Measurements from ENCODE around the gene TTLL11. TPM values are rescaled to one million over a fixed set of nuclear protein-coding genes. Genes with fewer than 3 reads are reported as not detected.
A peak's percentile ranks its signal among the peaks of the same experiment; 100 is the strongest.

The TTLL11 gene
- total and polyA plus RNA-seq, 3 experiments from 2014 or later: 4.0 to 6.2 (median 4.5) TPM

DNA sequence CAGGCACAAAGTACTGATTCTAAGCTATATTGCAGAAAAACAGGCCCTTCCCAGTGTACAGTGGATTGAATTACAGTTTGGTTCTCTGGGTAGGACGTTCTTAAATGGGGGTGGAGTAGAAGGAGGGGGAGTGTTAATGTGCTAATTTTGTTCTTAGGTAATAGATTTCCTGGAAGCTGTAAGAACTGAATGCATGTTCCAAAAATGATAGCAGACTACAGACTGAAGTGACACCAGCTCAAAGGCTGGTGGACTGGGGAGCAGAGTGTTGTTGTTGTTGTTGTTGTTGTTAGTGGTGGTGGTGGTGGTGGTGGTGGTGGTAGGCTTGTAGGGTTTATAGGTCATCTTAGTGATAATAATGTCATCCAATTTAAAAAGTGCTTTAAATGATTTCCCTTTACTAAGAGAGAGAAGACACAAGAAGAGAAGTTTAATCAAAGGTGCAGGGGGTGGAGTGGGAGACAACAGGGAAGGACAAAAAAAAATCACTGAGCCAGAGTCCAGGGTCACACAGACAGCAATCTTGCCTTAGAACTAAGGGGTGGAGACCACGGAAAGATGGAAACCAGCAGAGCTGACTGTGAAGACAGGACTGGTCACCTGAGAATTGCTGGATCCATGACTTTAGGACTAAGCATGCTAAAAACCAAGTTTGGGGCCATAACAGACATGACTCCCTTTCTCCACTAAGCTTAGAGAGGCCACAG is 27.0 kb downstream of the TTLL11 start:
- CTCF ChIA-PET: no interaction called here

DNA sequence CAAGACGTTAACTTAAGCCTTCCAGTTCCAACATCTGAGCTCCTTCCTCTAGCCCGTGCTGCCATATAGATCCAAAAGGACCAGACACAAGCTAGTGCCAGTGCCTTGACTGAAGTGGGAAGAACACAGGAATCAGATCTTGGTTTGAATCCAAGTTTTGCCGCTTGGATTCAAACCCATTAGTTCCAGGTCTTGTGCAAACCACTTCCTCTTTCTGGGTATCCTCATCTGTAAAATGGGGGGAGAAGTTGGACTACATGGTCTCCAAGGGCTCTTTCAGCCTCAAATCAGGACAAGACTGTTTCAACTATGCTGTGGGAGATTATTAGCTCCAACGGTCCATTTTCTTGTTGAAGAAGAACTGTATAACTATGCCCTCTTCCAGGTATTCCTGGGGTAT is 32.6 kb downstream of the TTLL11 start:
- Histone ChIP-seq H3K36me3 (ENCODE audit: insufficient read depth, low read length) (no peaks in the 10 kb centered on the region), H3K9me3 (ENCODE audit: low read length) (no peaks in the 10 kb centered on the region), H3K4me3 (ENCODE audit: low read length) (no peak overlapping the region), H3K27me3 (ENCODE audit: insufficient read depth, low read length, poor library complexity, severe bottlenecking) (no peaks in the 10 kb centered on the region), H3K27ac (ENCODE audit: low read depth, low read length) (no peak overlapping the region), H3K4me1 (ENCODE audit: insufficient read depth, low read length) (no peaks in the 10 kb centered on the region)
- ChIA-PET CTCF (no interaction called here), POLR2A (no interaction called here)
- H3K4me1 Mint-ChIP-seq: peaks cover 0 to 10% (median 0%) of the 10 kb centered on the region in 3 donors
- no peaks in the 10 kb centered on the region for H3K27me3 Mint-ChIP-seq
- no peaks in the 10 kb centered on the region for H3K9me3 Mint-ChIP-seq
- DNase-seq: no peak
- peaks cover 0 to 2% (median 0%) of the 10 kb centered on the region in 3 donors for H3K36me3 Mint-ChIP-seq
- no peak overlapping the region for H3K4me3 Mint-ChIP-seq
- no peak overlapping the region for H3K27ac Mint-ChIP-seq

More for the DNA sequence above, 27.0 kb downstream of the TTLL11 start:
- Histone ChIP-seq H3K36me3 (ENCODE audit: insufficient read depth, low read length) (no peaks in the 10 kb centered on the region), H3K4me1 (ENCODE audit: insufficient read depth, low read length) (no peaks in the 10 kb centered on the region), H3K27ac (ENCODE audit: low read depth, low read length) (no peak overlapping the region), H3K27me3 (ENCODE audit: insufficient read depth, low read length, poor library complexity, severe bottlenecking) (no peaks in the 10 kb centered on the region), H3K9me3 (ENCODE audit: low read length) (no peaks in the 10 kb centered on the region), H3K4me3 (ENCODE audit: low read length) (no peak overlapping the region)
- peaks cover 0 to 19% (median 0%) of the 10 kb centered on the region in 3 donors for H3K4me1 Mint-ChIP-seq
- POLR2A ChIA-PET: interaction anchor here (0.6 kb wide), 1 partner anchor 763 kb away, joined by 5 read pairs; no protein-coding TSS in a partner anchor
- H3K36me3 Mint-ChIP-seq: peaks cover 0 to 4% (median 0%) of the 10 kb centered on the region in 3 donors
- H3K9me3 Mint-ChIP-seq: no peaks in the 10 kb centered on the region
- H3K27me3 Mint-ChIP-seq: no peaks in the 10 kb centered on the region
- DNase-seq: no peak
- peak overlapping the region in 1 of 8 donors; percentile 43 for H3K27ac Mint-ChIP-seq
- no peak overlapping the region for H3K4me3 Mint-ChIP-seq

DNA sequence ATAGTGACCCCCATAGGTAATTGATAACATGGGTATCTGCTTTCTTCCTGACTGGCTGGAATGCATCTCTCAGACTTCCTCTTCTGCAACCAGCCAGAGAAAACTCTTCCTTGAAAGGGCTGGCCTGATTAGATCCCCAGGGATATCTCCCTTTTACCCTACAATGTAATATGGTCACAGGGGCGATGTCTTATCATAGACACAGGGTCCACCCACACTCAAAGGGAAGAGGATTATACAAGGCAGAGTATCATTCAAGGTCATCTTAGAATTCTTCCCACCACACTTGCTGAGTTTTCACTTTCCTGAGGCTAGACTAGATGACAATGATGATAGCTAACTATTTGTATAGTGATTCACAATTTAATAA is 33.2 kb downstream of the TTLL11 start:
- no peak for DNase-seq
- Mint-ChIP-seq H3K9me3 (no peaks in the 10 kb centered on the region), H3K36me3 (peaks cover 0 to 2% (median 2%) of the 10 kb centered on the region in 3 donors), H3K4me3 (no peak overlapping the region), H3K27ac (no peak overlapping the region), H3K27me3 (no peaks in the 10 kb centered on the region), H3K4me1 (peaks cover 0 to 6% (median 0%) of the 10 kb centered on the region in 3 donors)
- ChIA-PET CTCF (interaction anchor here (1.0 kb wide), 1 partner anchor 65 kb away, joined by 3 read pairs; no protein-coding TSS in a partner anchor), POLR2A (no interaction called here)
- Histone ChIP-seq H3K36me3 (ENCODE audit: insufficient read depth, low read length) (no peaks in the 10 kb centered on the region), H3K27ac (ENCODE audit: low read depth, low read length) (no peak overlapping the region), H3K4me3 (ENCODE audit: low read length) (no peak overlapping the region), H3K4me1 (ENCODE audit: insufficient read depth, low read length) (no peaks in the 10 kb centered on the region), H3K9me3 (ENCODE audit: low read length) (no peaks in the 10 kb centered on the region), H3K27me3 (ENCODE audit: insufficient read depth, low read length, poor library complexity, severe bottlenecking) (no peaks in the 10 kb centered on the region)

GRCh38 chr9:122059214-122059954 is 33.7 kb downstream of the TTLL11 start:
- Mint-ChIP-seq H3K4me3 (no peak overlapping the region), H3K4me1 (peaks cover 0 to 4% (median 0%) of the 10 kb centered on the region in 3 donors), H3K9me3 (no peaks in the 10 kb centered on the region), H3K36me3 (peaks cover 0 to 2% (median 2%) of the 10 kb centered on the region in 3 donors), H3K27me3 (no peaks in the 10 kb centered on the region), H3K27ac (no peak overlapping the region)
- Histone ChIP-seq H3K9me3 (ENCODE audit: low read length) (no peaks in the 10 kb centered on the region), H3K4me1 (ENCODE audit: insufficient read depth, low read length) (no peaks in the 10 kb centered on the region), H3K27me3 (ENCODE audit: insufficient read depth, low read length, poor library complexity, severe bottlenecking) (no peaks in the 10 kb centered on the region), H3K27ac (ENCODE audit: low read depth, low read length) (no peak overlapping the region), H3K4me3 (ENCODE audit: low read length) (no peak overlapping the region), H3K36me3 (ENCODE audit: insufficient read depth, low read length) (no peaks in the 10 kb centered on the region)
- no peak for DNase-seq
- POLR2A ChIA-PET: no interaction called here
- CTCF ChIA-PET: interaction anchor here (1.0 kb wide), 1 partner anchor 66 kb away, joined by 3 read pairs; no protein-coding TSS in a partner anchor

- DNase-seq: no peak
- H3K9me3 Mint-ChIP-seq: no peaks in the 10 kb centered on the region
- Histone ChIP-seq H3K36me3 (ENCODE audit: insufficient read depth, low read length) (no peaks in the 10 kb centered on the region), H3K4me3 (ENCODE audit: low read length) (no peak overlapping the region), H3K27ac (ENCODE audit: low read depth, low read length) (no peak overlapping the region), H3K4me1 (ENCODE audit: insufficient read depth, low read length) (no peaks in the 10 kb centered on the region), H3K9me3 (ENCODE audit: low read length) (no peaks in the 10 kb centered on the region), H3K27me3 (ENCODE audit: insufficient read depth, low read length, poor library complexity, severe bottlenecking) (no peaks in the 10 kb centered on the region)
- H3K4me3 Mint-ChIP-seq: no peak overlapping the region
- H3K27ac Mint-ChIP-seq: no peak overlapping the region
- H3K27me3 Mint-ChIP-seq: no peaks in the 10 kb centered on the region
- ChIA-PET POLR2A (no interaction called here), CTCF (no interaction called here)
- H3K4me1 Mint-ChIP-seq: no peaks in the 10 kb centered on the region
- H3K36me3 Mint-ChIP-seq: peaks cover 0 to 2% (median 2%) of the 10 kb centered on the region in 3 donors
Measured at GRCh38 chr9:122058709-122059108, 34.4 kb downstream of the TTLL11 start.

DNA sequence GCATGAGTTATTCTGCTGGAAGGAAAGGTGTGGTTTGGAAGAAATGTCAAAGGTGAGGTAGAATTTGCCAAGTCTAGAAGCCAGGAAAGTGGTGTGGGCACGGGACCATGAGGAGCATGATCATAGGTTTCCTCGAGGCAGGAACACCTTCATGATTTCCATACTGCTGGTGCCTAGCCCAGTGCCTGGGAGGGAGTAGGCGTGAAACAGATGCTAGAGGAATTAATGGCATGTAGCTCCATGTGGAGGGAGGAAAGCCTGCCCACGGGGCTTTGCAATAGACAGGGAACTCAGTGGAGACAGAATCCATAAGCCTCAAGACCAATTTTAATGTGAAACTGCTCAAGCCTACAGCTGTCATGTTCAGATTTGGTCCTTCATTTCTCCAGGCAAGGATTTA is 35.1 kb downstream of the TTLL11 start:
- Mint-ChIP-seq H3K27me3 (no peaks in the 10 kb centered on the region), H3K36me3 (peaks cover 0 to 3% (median 2%) of the 10 kb centered on the region in 3 donors), H3K9me3 (no peaks in the 10 kb centered on the region), H3K27ac (no peak overlapping the region), H3K4me1 (peaks cover 0 to 3% (median under 1%) of the 10 kb centered on the region in 3 donors), H3K4me3 (no peak overlapping the region)
- CTCF ChIA-PET: no interaction called here
- H3K4me3 ChIP-seq (ENCODE audit: low read length): no peak overlapping the region
- no peak for DNase-seq
- H3K9me3 ChIP-seq (ENCODE audit: low read length): no peaks in the 10 kb centered on the region
- POLR2A ChIA-PET: no interaction called here
- no peaks in the 10 kb centered on the region for H3K4me1 ChIP-seq (ENCODE audit: insufficient read depth, low read length)
- H3K36me3 ChIP-seq (ENCODE audit: insufficient read depth, low read length): no peaks in the 10 kb centered on the region
- H3K27ac ChIP-seq (ENCODE audit: low read depth, low read length): no peak overlapping the region
- H3K27me3 ChIP-seq (ENCODE audit: insufficient read depth, low read length, poor library complexity, severe bottlenecking): no peaks in the 10 kb centered on the region

DNA sequence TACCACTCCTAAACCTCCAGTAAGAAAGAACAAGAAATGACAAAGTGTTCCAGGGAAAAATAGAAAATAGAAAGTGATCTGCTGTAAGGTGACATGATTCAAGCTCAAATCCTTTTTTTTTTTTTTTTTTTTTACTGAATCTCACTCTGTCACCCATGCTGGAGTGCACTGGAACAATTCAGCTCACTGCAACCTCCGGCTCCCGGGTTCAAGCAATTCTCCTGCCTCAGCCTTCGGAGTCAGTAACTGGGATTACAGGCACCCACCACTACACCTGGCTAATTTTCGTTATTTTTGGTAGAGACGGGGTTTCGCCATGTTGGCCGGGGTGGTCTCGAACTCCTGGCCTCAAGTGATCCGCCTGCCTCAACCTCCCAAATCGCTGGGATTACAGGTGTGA is 35.9 kb downstream of the TTLL11 start:
- ChIA-PET CTCF (interaction anchor here (1.5 kb wide), 1 partner anchor 41 kb away, joined by 4 read pairs; no protein-coding TSS in a partner anchor), POLR2A (interaction anchor here (0.6 kb wide), 1 partner anchor 469 kb away, joined by 3 read pairs; no protein-coding TSS in a partner anchor)
- H3K27me3 Mint-ChIP-seq: no peaks in the 10 kb centered on the region
- DNase-seq: no peak
- H3K27ac ChIP-seq (ENCODE audit: low read depth, low read length): no peak overlapping the region
- no peaks in the 10 kb centered on the region for H3K27me3 ChIP-seq (ENCODE audit: insufficient read depth, low read length, poor library complexity, severe bottlenecking)
- H3K4me1 ChIP-seq (ENCODE audit: insufficient read depth, low read length): no peaks in the 10 kb centered on the region
- no peaks in the 10 kb centered on the region for H3K9me3 Mint-ChIP-seq
- peak overlapping the region in 1 of 8 donors; percentile 37 for H3K27ac Mint-ChIP-seq
- H3K4me1 Mint-ChIP-seq: peaks cover 5 to 12% (median 7%) of the 10 kb centered on the region in 3 donors
- no peak overlapping the region for H3K4me3 ChIP-seq (ENCODE audit: low read length)
- no peaks in the 10 kb centered on the region for H3K9me3 ChIP-seq (ENCODE audit: low read length)
- H3K4me3 Mint-ChIP-seq: no peak overlapping the region
- no peaks in the 10 kb centered on the region for H3K36me3 ChIP-seq (ENCODE audit: insufficient read depth, low read length)
- H3K36me3 Mint-ChIP-seq: peaks cover 0 to 8% (median 2%) of the 10 kb centered on the region in 3 donors

GRCh38 chr9:122056484-122056883 is 36.6 kb downstream of the TTLL11 start:
- CTCF ChIA-PET: interaction anchor here (1.5 kb wide), 1 partner anchor 42 kb away, joined by 4 read pairs; no protein-coding TSS in a partner anchor

More at GRCh38 chr9:122056484-122056883, 36.6 kb downstream of the TTLL11 start:
- peaks cover 0 to 8% (median 2%) of the 10 kb centered on the region in 3 donors for H3K36me3 Mint-ChIP-seq
- POLR2A ChIA-PET: interaction anchor here (0.6 kb wide), 1 partner anchor 468 kb away, joined by 3 read pairs; no protein-coding TSS in a partner anchor
- H3K4me1 ChIP-seq (ENCODE audit: insufficient read depth, low read length): no peaks in the 10 kb centered on the region
- peaks cover 9 to 16% (median 12%) of the 10 kb centered on the region in 3 donors for H3K4me1 Mint-ChIP-seq
- H3K27ac Mint-ChIP-seq: no peak overlapping the region
- DNase-seq: no peak
- H3K27me3 Mint-ChIP-seq: no peaks in the 10 kb centered on the region
- H3K27me3 ChIP-seq (ENCODE audit: insufficient read depth, low read length, poor library complexity, severe bottlenecking): no peaks in the 10 kb centered on the region
- no peak overlapping the region for H3K4me3 Mint-ChIP-seq
- no peaks in the 10 kb centered on the region for H3K36me3 ChIP-seq (ENCODE audit: insufficient read depth, low read length)
- H3K27ac ChIP-seq (ENCODE audit: low read depth, low read length): no peak overlapping the region
- H3K9me3 Mint-ChIP-seq: no peaks in the 10 kb centered on the region
- H3K9me3 ChIP-seq (ENCODE audit: low read length): no peaks in the 10 kb centered on the region
- H3K4me3 ChIP-seq (ENCODE audit: low read length): no peak overlapping the region
